K562 (cell line): ENCODE data around the gene HMCES. TPM values are rescaled to one million over a fixed set of nuclear protein-coding genes. Genes with fewer than 3 reads are reported as not detected.

Experiments used
- ATAC-seq: fragments of 200-7000 bp; cut with Tn5 transposase; 3 replicates; pipeline ENCODE4 v1.9.1; 2020; ENCODE audit warnings: moderate library complexity
- BruUV-seq: library from RNA; stranded (reverse); fragments of 400-500 nt; replicated peaks from 2 replicates; lab custom pipeline; 2021; lab: Mats Ljungman, UMichigan
- CTCF ChIA-PET: fragments of 300-600 bp; formaldehyde crosslinking; extraction: SDS; loops from one replicate; lab custom pipeline; 2021; ENCODE audit warnings: low intra/inter-chr PET ratio; lab: Yijun Ruan, JAX
- POLR2A ChIA-PET: fragments of 300-600, 350-650 bp; sonication (Branson Sonifier 250); formaldehyde crosslinking; extraction: SDS; loops from one replicate; lab custom pipeline; 2021; ENCODE audit warnings: antibody characterized with exemption, inconsistent platforms; lab: Yijun Ruan, JAX
- DNase-seq, 4 experiments: peaks; one replicate each; pipeline versions ENCODE4 v3.0.0 to v3.0.0-alpha.2; 2011 to 2018; ENCODE audit warnings: low spot score in 3 of 4, mixed read lengths in 3 of 4; ENCODE audit errors: extremely low read depth in 1 of 4
- FAIRE-seq: peaks from 2 replicates; lab custom pipeline; 2011; peaks lifted over from hg19 to GRCh38; lab: Jason Lieb, UNC
- H2AFZ ChIP-seq: 2 replicates; pipeline ENCODE4 v1.6.0; 2011; ENCODE audit warnings: low read depth, low read length, control low read depth, inconsistent platforms
- H3K27ac ChIP-seq: fragments of 200-600 bp; 3 replicates; pipeline ENCODE4 v1.8.0; 2011; ENCODE audit warnings: low read depth, mild to moderate bottlenecking, control low read depth, inconsistent platforms, low read length, moderate library complexity, mixed read lengths; ENCODE audit errors: extremely low read depth
- H3K27me3 ChIP-seq, 2 experiments: fragments of 300-600 bp in 1 of 2; 2 replicates in 1 of 2; 3 replicates in 1 of 2; pipeline versions ENCODE4 v1.6.0 to v1.8.0; 2011; ENCODE audit warnings: inconsistent platforms in 2 of 2, low read length in 2 of 2, mild to moderate bottlenecking in 1 of 2, mixed read lengths in 1 of 2, moderate library complexity in 1 of 2; ENCODE audit not compliant: control insufficient read depth in 2 of 2, insufficient read depth in 2 of 2
- H3K36me3 ChIP-seq: fragments of 300-600 bp; 3 replicates; pipeline ENCODE4 v1.8.0; 2011; ENCODE audit warnings: mild to moderate bottlenecking, low read length, inconsistent platforms; ENCODE audit not compliant: control insufficient read depth, insufficient read depth
- H3K4me1 ChIP-seq, 2 experiments: fragments of 200-600 bp in 1 of 2; replicated peaks in 1 of 2; 2 replicates in 1 of 2; 3 replicates in 1 of 2; pipeline versions ENCODE4 v1.5.1 to v1.8.0; 2011; ENCODE audit warnings: inconsistent platforms in 2 of 2, low read length in 2 of 2, mild to moderate bottlenecking in 1 of 2, mixed read lengths in 1 of 2, moderate library complexity in 1 of 2; ENCODE audit not compliant: control insufficient read depth in 2 of 2, insufficient read depth in 2 of 2
- H3K4me2 ChIP-seq: 2 replicates; pipeline ENCODE4 v1.6.1; 2011; ENCODE audit warnings: low read length, control low read depth, inconsistent platforms, mixed read lengths; ENCODE audit not compliant: insufficient read depth
- H3K4me3 ChIP-seq: fragments of 200-600 bp; sonication (generic), shearing (Covaris generic); 2 replicates; pipeline ENCODE4 v1.5.1; 2016; ENCODE audit warnings: control low read depth, inconsistent platforms
- H3K79me2 ChIP-seq: fragments of 200-600 bp; 3 replicates; pipeline ENCODE4 v1.8.0; 2011; ENCODE audit warnings: low read length, inconsistent platforms; ENCODE audit not compliant: control insufficient read depth, insufficient read depth
- H3K9ac ChIP-seq, 2 experiments: 2 replicates each; pipeline versions ENCODE4 v1.6.0 to v1.6.1; 2011; ENCODE audit warnings: low read depth in 2 of 2, low read length in 2 of 2, control low read depth in 1 of 2, inconsistent platforms in 1 of 2, mild to moderate bottlenecking in 1 of 2, mixed read lengths in 1 of 2; ENCODE audit not compliant: insufficient read depth in 1 of 2
- H3K9me1 ChIP-seq: one replicate; pipeline ENCODE4 v1.6.0; 2011; ENCODE audit warnings: inconsistent platforms, mild to moderate bottlenecking, low read length, moderate library complexity; ENCODE audit not compliant: control insufficient read depth, insufficient read depth
- H3K9me3 ChIP-seq: replicated peaks from 2 replicates; pipeline ENCODE4 v1.5.1; 2011; ENCODE audit warnings: low read depth, low read length, inconsistent platforms; ENCODE audit not compliant: control insufficient read depth, insufficient read depth
- H4K20me1 ChIP-seq: replicated peaks from 2 replicates; pipeline ENCODE4 v1.6.1; 2011; ENCODE audit warnings: low read length, inconsistent platforms, mixed read lengths; ENCODE audit not compliant: control insufficient read depth, insufficient read depth
- ARHGAP35 ChIP-seq: fragments of 450-650 bp; IDR thresholded peaks from 2 replicates; pipeline ENCODE4 v1.6.1; 2018; ENCODE audit not compliant: partially characterized antibody
- BRCA1 ChIP-seq, 2 experiments: fragments of 450-650 bp in 1 of 2; sonication (generic) in 1 of 2; formaldehyde crosslinking in 1 of 2; IDR thresholded peaks; 2 replicates each; pipeline versions ENCODE4 v1.5.0 to v1.6.1; 2017 to 2020; ENCODE audit warnings: mild to moderate bottlenecking in 1 of 2, missing genetic modification reagents in 1 of 2
- GATA2 ChIP-seq: sonication (generic); formaldehyde crosslinking; IDR thresholded peaks from 2 replicates; pipeline ENCODE4 v1.4.0; 2020; ENCODE audit warnings: mild to moderate bottlenecking, missing genetic modification reagents
- ILK ChIP-seq: fragments of 450-650 bp; IDR thresholded peaks from 2 replicates; pipeline ENCODE4 v1.6.1; 2016; ENCODE audit warnings: missing genetic modification characterization, low read depth, mild to moderate bottlenecking, missing compliant biosample characterization, moderate library complexity, borderline replicate concordance
- MIER1 ChIP-seq: fragments of 450-650 bp; IDR thresholded peaks from 2 replicates; pipeline ENCODE4 v1.6.1; 2016; ENCODE audit warnings: antibody characterized with exemption, mild to moderate bottlenecking, low read depth
- MYNN ChIP-seq, 2 experiments: sonication (generic); formaldehyde crosslinking in 1 of 2; IDR thresholded peaks; 2 replicates each; pipeline versions ENCODE4 v1.5.0 to v1.6.1; 2016 to 2020; ENCODE audit warnings: antibody characterized with exemption in 1 of 2, missing genetic modification reagents in 1 of 2
- ZNF121 ChIP-seq: sonication (generic); formaldehyde crosslinking; conservative IDR thresholded peaks from 2 replicates; pipeline ENCODE4 v1.8.0; 2022; ENCODE audit warnings: missing genetic modification reagents
- ZNF3 ChIP-seq: fragments of 250-450 bp; sonication (Bioruptor Pico); IDR thresholded peaks from 2 replicates; pipeline ENCODE4 v1.5.0; 2021; ENCODE audit warnings: mild to moderate bottlenecking, moderate library complexity
- ZNF764 ChIP-seq: fragments of 250-450 bp; sonication (Bioruptor Pico); IDR thresholded peaks from 2 replicates; pipeline ENCODE4 v1.4.0; 2020; ENCODE audit warnings: low read depth, mild to moderate bottlenecking, moderate library complexity
- WGBS: fragments of 100-300 bp; shearing (Covaris generic); methylation state at CpG from one replicate; pipeline ENCODE4 v1.1.6; 2016; ENCODE audit warnings: low coverage, mixed read lengths; ENCODE audit not compliant: insufficient coverage; ENCODE audit errors: missing lambda C conversion rate; 5-methylcytosine and 5-hydroxymethylcytosine counted together
- in situ Hi-C: fragments of 300-500 bp; cut with MboI; formaldehyde crosslinking; loops from 4 replicates; pipeline ENCODE4 v1.15.0; 2018; ENCODE audit warnings: inconsistent platforms, mixed read lengths
- intact Hi-C: fragments of 100-400 bp; cut with micrococcal nuclease; formaldehyde crosslinking; loops from 2 replicates; pipeline ENCODE4 v1.14.2; 2022
- polyA plus RNA-seq, 8 experiments: library from polyadenylated mRNA; depleted of rRNA in 4 of 8; stranded (reverse) in 5 of 8; unstranded in 3 of 8; fragments of >200 nt; fragmentation: Nextera tagmentation in 2 of 8; fragmentation: Illumina TruSeq in 1 of 8; extraction: Ambion mirVana in 2 of 8; extraction: Trizol in 1 of 8; gene quantifications; 2 replicates each; pipeline versions ENCODE4 v1.2.1 to v1.2.3, GENCODE V29; 2011 to 2014; ENCODE audit warnings: inconsistent platforms in 1 of 8, missing spikeins in 1 of 8
- total RNA-seq, 7 experiments: library from RNA; depleted of rRNA in 6 of 7; stranded (reverse); fragments of >200 nt in 6 of 7; fragmentation: Illumina TruSeq in 2 of 7; extraction: Trizol in 2 of 7; gene quantifications; 2 replicates each; pipeline versions ENCODE4 v1.2.1 to v1.2.3, GENCODE V29; 2011 to 2021; ENCODE audit warnings: low replicate concordance in 1 of 7
- TF ChIP-seq, protein P1 (sequence below): fragments of 250-450 bp; sonication (Bioruptor Pico); IDR thresholded peaks from 2 replicates; pipeline ENCODE4 v1.4.0; 2020; ENCODE audit warnings: mild to moderate bottlenecking, moderate library complexity, borderline replicate concordance

The HMCES gene
- total and polyA plus RNA-seq, 9 of the 15 experiments (the other 6 are each of a cell fraction or from before 2014, with no cell fraction given), result 18.8 to 45.3 (median 24.8) TPM

DNA sequence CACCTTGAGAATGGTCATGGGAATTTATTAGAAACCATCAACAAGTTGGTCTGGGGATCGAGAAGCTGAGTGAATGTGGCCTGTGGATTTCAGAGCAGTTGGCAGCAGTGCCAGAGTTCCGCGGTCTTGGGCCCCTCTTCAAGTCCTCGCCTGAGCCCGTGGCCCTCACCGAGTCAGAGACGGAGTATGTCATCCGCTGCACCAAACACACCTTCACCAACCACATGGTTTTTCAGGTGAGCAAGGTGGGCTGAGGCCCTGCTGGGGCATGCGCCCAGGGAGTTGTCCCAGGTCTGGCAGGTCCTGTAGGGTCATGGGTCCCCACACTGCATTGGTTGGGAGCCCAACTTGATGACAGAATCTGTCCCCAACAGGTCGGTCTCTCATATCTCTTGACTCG lies 7.0 kb upstream of the HMCES start (continued):
- TF ChIP-seq, protein P1, sequence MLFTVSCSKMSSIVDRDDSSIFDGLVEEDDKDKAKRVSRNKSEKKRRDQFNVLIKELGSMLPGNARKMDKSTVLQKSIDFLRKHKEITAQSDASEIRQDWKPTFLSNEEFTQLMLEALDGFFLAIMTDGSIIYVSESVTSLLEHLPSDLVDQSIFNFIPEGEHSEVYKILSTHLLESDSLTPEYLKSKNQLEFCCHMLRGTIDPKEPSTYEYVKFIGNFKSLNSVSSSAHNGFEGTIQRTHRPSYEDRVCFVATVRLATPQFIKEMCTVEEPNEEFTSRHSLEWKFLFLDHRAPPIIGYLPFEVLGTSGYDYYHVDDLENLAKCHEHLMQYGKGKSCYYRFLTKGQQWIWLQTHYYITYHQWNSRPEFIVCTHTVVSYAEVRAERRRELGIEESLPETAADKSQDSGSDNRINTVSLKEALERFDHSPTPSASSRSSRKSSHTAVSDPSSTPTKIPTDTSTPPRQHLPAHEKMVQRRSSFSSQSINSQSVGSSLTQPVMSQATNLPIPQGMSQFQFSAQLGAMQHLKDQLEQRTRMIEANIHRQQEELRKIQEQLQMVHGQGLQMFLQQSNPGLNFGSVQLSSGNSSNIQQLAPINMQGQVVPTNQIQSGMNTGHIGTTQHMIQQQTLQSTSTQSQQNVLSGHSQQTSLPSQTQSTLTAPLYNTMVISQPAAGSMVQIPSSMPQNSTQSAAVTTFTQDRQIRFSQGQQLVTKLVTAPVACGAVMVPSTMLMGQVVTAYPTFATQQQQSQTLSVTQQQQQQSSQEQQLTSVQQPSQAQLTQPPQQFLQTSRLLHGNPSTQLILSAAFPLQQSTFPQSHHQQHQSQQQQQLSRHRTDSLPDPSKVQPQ (CRISPR knock-in tag), result no peak
- TF ChIP-seq ZNF764 (CRISPR knock-in tag), result no peak
- no peak for TF ChIP-seq BRCA1 (IDR thresholded peaks at IDR 0.05)
- TF ChIP-seq BRCA1 (CRISPR knock-in tag; IDR thresholded peaks at IDR 0.05), result no peak
- TF ChIP-seq MIER1, result no peak
- no peak for TF ChIP-seq ILK (tag)
- no peak for TF ChIP-seq ARHGAP35

DNA sequence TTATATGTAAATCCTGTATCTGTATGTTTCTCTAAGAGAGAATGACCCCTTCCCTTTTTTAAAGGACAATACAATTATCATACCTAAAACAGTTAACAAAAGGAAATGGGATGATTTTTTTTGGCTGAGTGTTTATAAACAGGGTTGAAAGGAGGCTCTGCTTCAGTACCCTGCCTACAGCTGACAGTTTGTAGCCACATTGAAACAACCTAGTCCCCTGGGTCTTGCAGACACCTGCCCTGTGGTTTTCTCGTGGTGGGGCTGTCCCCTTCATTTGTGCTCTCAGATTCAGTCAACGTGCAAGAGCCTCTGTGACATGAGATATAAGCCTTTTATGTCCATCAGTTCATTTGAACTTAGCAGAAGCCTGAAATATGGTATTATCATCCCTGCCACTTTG lies 2.3 kb upstream of the HMCES start:
- FAIRE-seq (no peak), DNase-seq (no peak), ATAC-seq (no peak)
- 37% methylated on average over 2 of the region's 2 CpGs for WGBS
- POLR2A ChIA-PET, result interaction anchor here (0.8 to 1.2 kb wide), 2 partner anchors 15 to 40 kb away, joined by 3 read pairs; a partner anchor contains a TSS
- Histone ChIP-seq H3K9me3 (no peaks in the 10 kb centered on the region), H3K27me3 (no peaks in the 10 kb centered on the region), H4K20me1 (no peaks in the 10 kb centered on the region), H3K4me1 (peaks cover 10 to 12% of the 10 kb centered on the region in 2 experiments; a peak in 4 of 5 replicates), H3K9ac (no peak overlapping the region), H3K9me1 (no peaks in the 10 kb centered on the region), H3K27ac (no peak overlapping the region), H2AFZ (no peak overlapping the region), H3K4me2 (no peak overlapping the region), H3K4me3 (no peak overlapping the region), H3K79me2 (peaks cover 20% of the 10 kb centered on the region), H3K36me3 (peaks cover 68% of the 10 kb centered on the region; the same call in 2 of the 3 replicates)
- TF ChIP-seq ZNF121 (no peak), MYNN (IDR thresholded peaks at IDR 0.05) (no peak), MYNN (CRISPR knock-in tag; IDR thresholded peaks at IDR 0.05) (no peak), GATA2 (CRISPR knock-in tag) (no peak), ZNF3 (CRISPR knock-in tag) (no peak)
- in situ Hi-C loops (no loop called here), intact Hi-C loops (no loop called here)
- no TSS peak for BruUV-seq
- CTCF ChIA-PET, result no interaction called here
